ENCODE data around the gene PRAC1. TPM values are rescaled to one million over a fixed set of nuclear protein-coding genes. Genes with fewer than 3 reads are reported as not detected.
"Not testable (repeated sequence)": the region's sequence is repeated elsewhere in the genome, so short reads cannot be mapped to it uniquely, and the experiment has no call there.

PRAC1 gene
- total RNA-seq, 1 experiment from 2014 or later, result not detected

- no peak for DNase-seq (ENCODE audit: extremely low read depth, low read depth)
Measured at GRCh38 chr17:48727415-48728175, 5.3 kb upstream of the PRAC1 start.

DNA sequence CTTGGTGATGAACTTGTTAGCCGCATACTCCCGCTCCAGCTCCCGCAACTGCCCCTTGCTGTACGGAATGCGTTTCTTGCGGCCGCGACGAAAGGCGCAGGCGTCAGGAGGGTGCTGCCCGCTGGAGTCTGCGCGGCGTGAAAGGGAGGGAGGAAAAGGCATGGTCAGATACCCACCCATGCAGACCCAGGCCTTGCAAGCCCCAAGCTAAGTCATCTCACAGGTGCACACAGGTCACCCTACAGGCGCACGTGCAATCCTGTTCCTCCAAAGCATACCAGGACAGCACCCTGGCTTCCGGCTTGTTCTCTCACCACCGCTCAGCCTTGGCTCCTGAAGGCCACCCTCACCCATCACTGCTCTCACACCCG, 4.6 kb upstream of the PRAC1 start:
- DNase-seq (ENCODE audit: extremely low read depth, low read depth), result no peak

GRCh38 chr17:48726114-48726915, 4.0 kb upstream of the PRAC1 start:
- DNase-seq (ENCODE audit: extremely low read depth, low read depth), result no peak

DNA sequence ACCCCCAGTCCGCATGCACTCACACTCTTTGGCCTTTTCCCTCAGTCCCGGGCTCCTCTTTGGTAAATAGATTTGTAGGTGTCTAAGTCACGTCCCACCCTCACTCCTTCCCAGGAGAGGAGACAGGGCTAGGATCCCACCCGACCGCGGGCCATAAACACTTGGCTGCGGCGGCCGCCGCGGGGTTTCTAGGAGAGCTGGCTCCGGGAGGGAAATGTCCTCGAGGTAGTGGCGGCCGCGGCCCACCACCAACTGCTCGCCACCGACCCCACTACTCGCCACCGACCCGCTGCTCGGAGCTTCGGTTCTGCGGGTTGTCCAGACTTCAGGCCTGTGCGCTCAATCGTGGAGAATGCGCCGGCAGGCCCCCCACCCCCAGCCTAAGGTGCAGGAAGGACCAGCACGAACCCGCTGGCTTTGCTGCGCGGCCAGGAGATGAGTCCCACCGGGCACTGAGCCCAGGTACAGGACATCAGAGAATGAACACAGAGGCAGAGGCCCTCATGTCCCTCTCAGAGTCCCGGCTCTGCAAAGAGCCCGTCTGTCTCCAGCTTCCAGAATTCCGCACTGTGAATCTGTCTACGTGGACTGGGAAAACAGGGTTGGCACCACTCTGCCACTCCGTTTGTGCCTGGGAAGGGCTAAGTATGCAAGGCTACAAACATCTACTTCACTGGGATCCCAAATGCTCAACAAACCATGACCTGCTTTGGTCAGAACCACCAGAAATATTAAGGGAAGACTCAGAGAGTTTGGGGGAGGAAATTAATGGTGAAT, 3.2 kb upstream of the PRAC1 start:
- DNase-seq (ENCODE audit: extremely low read depth, low read depth), result no peak

DNA sequence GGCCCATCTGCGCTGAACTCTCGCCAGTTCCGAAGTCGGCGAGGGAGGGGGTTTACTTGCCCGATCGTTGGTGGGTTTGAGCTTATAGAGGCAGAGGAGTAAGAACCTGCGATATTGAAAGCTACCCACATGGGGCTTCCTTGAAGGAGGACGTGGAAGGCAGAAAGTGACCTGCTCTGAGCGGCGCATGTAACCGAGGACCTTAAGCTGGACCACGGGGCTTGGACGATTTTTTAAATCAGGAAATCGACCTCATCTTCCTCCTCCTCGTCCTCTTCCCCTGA, 2.6 kb upstream of the PRAC1 start:
- DNase-seq (ENCODE audit: extremely low read depth, low read depth), result no peak

DNA sequence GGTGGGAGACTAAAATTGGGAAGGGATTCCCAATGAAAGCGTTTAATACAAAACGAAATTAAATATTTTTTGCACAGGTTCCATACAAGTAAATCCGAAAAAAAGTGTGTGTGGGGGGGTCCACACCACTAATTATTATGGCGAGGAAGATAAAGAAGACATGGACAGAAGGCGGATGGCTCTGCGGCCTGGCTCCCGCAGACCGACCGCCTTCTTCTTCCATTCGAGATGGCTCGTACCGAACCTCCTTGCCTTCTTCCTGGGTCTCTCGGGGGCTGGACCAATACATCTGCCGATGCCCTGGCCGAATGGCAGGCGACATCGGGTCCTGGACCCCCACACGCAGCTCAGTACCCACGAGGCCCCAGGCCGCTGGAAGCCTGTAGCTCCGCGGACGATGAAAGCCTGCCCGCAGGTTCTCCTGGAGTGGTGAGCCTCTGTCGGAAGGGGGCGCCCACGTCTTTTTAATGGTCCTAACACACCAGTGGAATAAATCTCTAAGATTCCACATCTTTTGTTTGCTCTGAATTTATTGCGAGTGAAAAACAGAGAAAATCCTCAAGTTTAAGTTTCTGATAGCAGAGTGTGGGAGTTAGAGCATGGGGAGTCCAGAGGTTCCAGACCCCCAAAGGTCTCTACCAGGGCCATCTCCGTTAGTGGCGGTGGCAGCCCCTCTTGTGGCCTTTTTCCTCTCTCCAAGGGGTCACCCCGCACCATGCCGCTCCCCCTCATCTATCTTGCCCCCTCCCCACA, 2.1 kb upstream of the PRAC1 start:
- DNase-seq (ENCODE audit: extremely low read depth, low read depth), result peak; percentile 71

DNA sequence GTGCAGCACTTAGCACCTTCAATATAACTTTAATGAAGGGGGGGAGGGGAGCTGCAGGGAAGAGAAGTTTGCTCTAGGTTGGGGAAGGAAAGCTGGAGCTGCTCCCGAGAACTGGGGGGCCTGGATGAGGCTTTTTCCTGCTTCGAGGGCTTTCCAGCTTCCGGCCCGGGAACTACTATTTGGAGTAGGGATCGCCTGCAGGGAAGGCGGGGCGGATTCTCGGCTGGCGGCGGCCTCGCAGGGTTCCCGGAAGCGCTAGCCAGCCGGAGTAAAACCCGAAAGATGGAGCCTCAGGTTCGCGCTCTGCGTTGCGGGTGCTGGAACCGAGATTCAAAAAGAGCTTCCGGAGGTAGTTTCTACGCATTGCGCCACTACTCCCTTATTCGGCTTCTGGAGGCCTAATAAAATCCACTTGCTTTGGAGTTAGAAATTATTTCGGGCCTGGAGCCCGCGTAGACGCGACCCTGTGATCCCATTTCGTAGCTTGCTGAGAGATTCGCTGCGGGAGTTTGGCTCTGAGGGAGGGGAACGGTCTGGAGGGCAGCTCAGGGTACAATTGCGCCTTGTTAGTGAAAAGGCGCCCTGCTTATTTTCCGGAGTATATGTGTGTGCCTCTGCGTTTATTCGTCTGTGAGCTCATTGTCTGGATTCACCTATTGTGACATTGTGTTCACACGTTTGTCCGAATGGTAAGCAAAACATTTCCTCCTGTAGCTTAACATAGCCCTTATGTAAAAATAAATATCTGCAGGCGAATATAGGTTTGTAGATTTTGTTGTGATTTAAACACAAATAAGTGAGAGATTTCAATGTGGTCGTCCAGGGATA, 1.3 kb upstream of the PRAC1 start:
- DNase-seq (ENCODE audit: extremely low read depth, low read depth), result no peak

- no peak for DNase-seq (ENCODE audit: extremely low read depth, low read depth)
Measured at GRCh38 chr17:48722915-48723422, 651 bp upstream of the PRAC1 start, which contains the start of gene PRAC2. Gene PRAC2 (plus strand): TSS chr17:48723185. CDS start chr17:48724411, 1,226 bp downstream.

DNA sequence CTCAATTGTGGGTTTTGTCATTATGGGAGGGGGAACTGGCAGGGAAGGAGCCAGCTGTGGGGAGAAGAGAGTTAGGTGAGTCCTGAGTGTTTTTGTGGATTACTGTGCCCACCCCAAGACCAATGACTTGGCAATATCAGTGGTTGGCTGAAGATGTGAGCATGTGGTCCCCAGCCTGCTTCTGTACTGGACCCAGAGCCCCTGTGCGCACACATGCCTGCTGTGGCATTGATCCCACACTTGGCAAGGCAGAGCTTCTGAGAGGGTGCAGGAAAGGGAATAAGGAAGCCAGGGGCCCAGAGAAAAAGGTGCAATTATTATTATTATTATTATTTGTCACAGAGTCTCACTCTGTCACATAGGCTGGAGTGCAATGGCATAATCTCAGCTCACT, 1.3 kb downstream of the PRAC1 start:
- DNase-seq (ENCODE audit: extremely low read depth, low read depth), result no peak

GRCh38 chr17:48720266-48721008, 1.9 kb downstream of the PRAC1 start:
- no peak for DNase-seq (ENCODE audit: extremely low read depth, low read depth)

GRCh38 chr17:48719642-48720265, 2.6 kb downstream of the PRAC1 start:
- no peak for DNase-seq (ENCODE audit: extremely low read depth, low read depth)

- DNase-seq (ENCODE audit: extremely low read depth, low read depth), result no peak
Measured at GRCh38 chr17:48718761-48719641, 3.3 kb downstream of the PRAC1 start.

- DNase-seq (ENCODE audit: extremely low read depth, low read depth), result no peak
Measured at GRCh38 chr17:48718227-48718760, 4.0 kb downstream of the PRAC1 start.

DNA sequence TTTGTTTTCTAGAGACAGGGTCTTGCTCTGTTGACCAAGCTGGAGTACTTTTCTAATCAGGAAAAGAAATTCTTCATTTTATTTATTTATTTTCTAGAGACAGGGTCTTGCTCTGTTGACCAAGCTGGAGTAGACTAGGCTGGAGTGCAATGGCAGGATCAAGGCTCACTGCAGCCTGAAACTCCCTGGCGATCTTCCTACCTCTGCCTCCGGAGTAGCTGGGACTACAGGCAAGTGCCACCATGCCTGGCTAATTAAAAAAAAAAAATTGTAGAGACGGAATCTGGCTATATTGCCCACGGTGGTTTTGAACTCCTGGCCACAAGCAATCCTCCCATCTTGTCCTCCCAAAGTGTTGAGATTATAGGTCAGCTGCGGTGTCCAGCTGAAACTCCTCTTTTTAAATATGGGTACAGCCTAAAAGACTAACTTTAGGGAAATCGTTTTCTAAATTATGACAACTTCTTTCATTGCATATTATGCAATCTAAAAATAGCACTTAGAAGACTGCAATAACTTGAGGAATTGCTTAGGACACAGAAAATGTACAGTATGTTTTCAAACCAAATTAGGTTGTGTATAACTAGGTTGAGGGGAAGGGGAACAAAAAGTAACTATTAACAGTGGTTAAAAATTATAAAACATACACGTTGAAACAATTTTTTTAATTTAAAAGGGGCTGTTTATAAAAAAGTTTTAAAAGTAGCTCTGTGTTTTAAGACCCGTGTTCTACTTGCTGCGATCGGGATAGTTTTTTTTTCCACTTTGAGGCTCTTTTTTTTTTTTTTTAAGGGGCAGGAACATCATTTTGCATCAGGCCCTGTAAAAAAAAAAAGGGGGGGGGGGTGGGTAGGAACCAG, 4.7 kb downstream of the PRAC1 start:
- DNase-seq (ENCODE audit: extremely low read depth, low read depth), result no peak

GRCh38 chr17:48716549-48716948, 5.8 kb downstream of the PRAC1 start:
- DNase-seq (ENCODE audit: extremely low read depth, low read depth), result not testable (repeated sequence)
